B cell (primary cell): ENCODE data around the gene DCPS. TPM values are rescaled to one million over a fixed set of nuclear protein-coding genes. Genes with fewer than 3 reads are reported as not detected.

ENCODE experiments used
- ATAC-seq: fragments of 200-7000 bp; cut with Tn5 transposase; one replicate; pipeline ENCODE4 v1.10.0; 2021; ENCODE audit warnings: low read depth, mild to moderate bottlenecking, moderate number of reproducible peaks, moderate library complexity
- CTCF ChIA-PET: fragments of 350-600 bp; sonication (Branson Sonifier 250); formaldehyde crosslinking; loops from one replicate; lab custom pipeline; 2021; ENCODE audit warnings: antibody characterized with exemption, inconsistent platforms; lab: Charles Lee
- POLR2A ChIA-PET: fragments of 350-600 bp; sonication (Branson Sonifier 250); formaldehyde crosslinking; loops from one replicate; lab custom pipeline; 2021; ENCODE audit warnings: antibody characterized with exemption; lab: Charles Lee
- DNase-seq: peaks from one replicate; pipeline ENCODE4 v3.0.0; 2013
- H2AFZ ChIP-seq: 2 replicates; pipeline ENCODE4 v1.6.1; 2012; ENCODE audit warnings: mild to moderate bottlenecking, low read depth, low read length; ENCODE audit not compliant: insufficient read depth, poor library complexity, severe bottlenecking
- H3K27ac ChIP-seq, 2 donors: 1 replicate in 1 of 2; 2 replicates in 1 of 2; pipeline ENCODE4 v1.5.1; 2012 to 2013; ENCODE audit warnings: low read length in 2 of 2, mild to moderate bottlenecking in 2 of 2, moderate library complexity in 1 of 2
- H3K27me3 ChIP-seq, 4 experiments: fragments of 200-600 bp in 1 of 4; sonication (generic) in 1 of 4; replicated peaks in 1 of 4; 1 replicate in 2 of 4; 2 replicates in 2 of 4; pipeline versions ENCODE4 v1.6.1 to v1.7.0; 2013 to 2016; ENCODE audit warnings: low read length in 3 of 4, mild to moderate bottlenecking in 2 of 4, mixed read lengths in 1 of 4, moderate library complexity in 1 of 4; ENCODE audit not compliant: insufficient read depth in 4 of 4, control insufficient read depth in 3 of 4; ENCODE audit errors: control extremely low read depth in 1 of 4
- H3K36me3 ChIP-seq, 2 experiments: replicated peaks in 1 of 2; 1 replicate in 1 of 2; 2 replicates in 1 of 2; pipeline versions ENCODE4 v1.6.1 to v1.7.1; 2013; ENCODE audit warnings: low read length in 1 of 2; ENCODE audit not compliant: insufficient read depth in 2 of 2, control insufficient read depth in 1 of 2; ENCODE audit errors: control extremely low read depth in 1 of 2, extremely low read depth in 1 of 2
- H3K4me1 ChIP-seq, 2 donors: fragments of 200-600 bp in 1 of 2; sonication (generic) in 1 of 2; 1 replicate in 1 of 2; 2 replicates in 1 of 2; pipeline versions ENCODE4 v1.5.1 to v1.6.1; 2013 to 2017; ENCODE audit warnings: low read length in 2 of 2; ENCODE audit not compliant: control insufficient read depth in 2 of 2, insufficient read depth in 2 of 2
- H3K4me2 ChIP-seq: replicated peaks from 2 replicates; pipeline ENCODE3; 2012; ENCODE audit warnings: mild to moderate bottlenecking, low read depth, low read length; ENCODE audit not compliant: poor library complexity, severe bottlenecking
- H3K4me3 ChIP-seq, 5 experiments: fragments of 200-600 bp in 1 of 5; sonication (generic) in 1 of 5; 1 replicate in 3 of 5; 2 replicates in 2 of 5; pipeline versions ENCODE4 v1.5.1 to v1.7.0; 2011 to 2016; ENCODE audit warnings: low read length in 4 of 5, mild to moderate bottlenecking in 4 of 5, low read depth in 2 of 5, control low read depth in 1 of 5, moderate library complexity in 1 of 5; ENCODE audit not compliant: insufficient read depth in 1 of 5; ENCODE audit errors: control extremely low read depth in 1 of 5, extremely low read depth in 1 of 5
- H3K79me2 ChIP-seq: fragments of 200-600 bp; sonication (generic); one replicate; pipeline ENCODE4 v1.6.0; 2016; ENCODE audit warnings: low read length; ENCODE audit not compliant: control insufficient read depth, insufficient read depth
- H3K9ac ChIP-seq: fragments of 200-600 bp; sonication (generic); 2 replicates; pipeline ENCODE4 v1.6.1; 2017; ENCODE audit warnings: mild to moderate bottlenecking, low read length, moderate library complexity
- H3K9me3 ChIP-seq, 3 donors: one replicate each; pipeline versions ENCODE4 v1.6.1 to v1.7.1; 2013; ENCODE audit warnings: low read length in 2 of 3; ENCODE audit not compliant: control insufficient read depth in 2 of 3, insufficient read depth in 1 of 3; ENCODE audit errors: control extremely low read depth in 1 of 3
- H4K20me1 ChIP-seq: 2 replicates; pipeline ENCODE4 v1.6.0; 2012; ENCODE audit warnings: mild to moderate bottlenecking, low read length; ENCODE audit not compliant: insufficient read depth, control insufficient read depth, poor library complexity, severe bottlenecking
- H3K27ac Mint-ChIP-seq: one replicate; pipeline ENCODE4 v1.8.0; 2021; ENCODE audit warnings: mixed read lengths
- H3K27me3 Mint-ChIP-seq: one replicate; pipeline ENCODE4 v1.8.0; 2021; ENCODE audit warnings: mixed read lengths
- H3K4me1 Mint-ChIP-seq: one replicate; pipeline ENCODE4 v1.8.0; 2021; ENCODE audit warnings: mixed read lengths
- H3K4me3 Mint-ChIP-seq: one replicate; pipeline ENCODE4 v1.8.0; 2021; ENCODE audit warnings: mixed read lengths
- H3K9me3 Mint-ChIP-seq: one replicate; pipeline ENCODE4 v1.8.0; 2022; ENCODE audit warnings: mixed read lengths; ENCODE audit not compliant: insufficient read depth
- CTCF ChIP-seq: fragments of 200-600 bp; IDR thresholded peaks from one replicate; pipeline ENCODE4 v1.8.0; 2022; ENCODE audit warnings: antibody characterized with exemption, mild to moderate bottlenecking
- EZH2 ChIP-seq: IDR thresholded peaks from 2 replicates; pipeline ENCODE4 v1.6.1; 2012; ENCODE audit warnings: borderline replicate concordance, low read depth, mild to moderate bottlenecking, moderate library complexity, low read length; ENCODE audit not compliant: insufficient read depth, poor library complexity, severe bottlenecking
- WGBS: methylation state at CpG from one replicate; pipeline ENCODE4 v1.1.5; 2013; ENCODE audit warnings: missing lambda C conversion rate; ENCODE audit not compliant: insufficient coverage; 5-methylcytosine and 5-hydroxymethylcytosine counted together
- intact Hi-C: fragments of 100-400 bp; cut with micrococcal nuclease; formaldehyde crosslinking; loops from one replicate; pipeline ENCODE4 v1.10.0; 2022
- polyA plus RNA-seq: library from polyadenylated mRNA; depleted of rRNA; stranded (reverse); fragments of >200 nt; gene quantifications from 2 replicates; pipeline ENCODE4 v1.2.3, GENCODE V29; 2012
- total RNA-seq, 2 donors: library from RNA; stranded (reverse); fragments of 120-200 nt in 1 of 2; gene quantifications; 1 replicate in 1 of 2; 2 replicates in 1 of 2; pipeline versions ENCODE4 v1.2.3 to v1.2.4, GENCODE V29; 2013 to 2022

DCPS gene
- total and polyA plus RNA-seq, 2 donors (not counting 1 experiment from before 2014, with no cell fraction given), result 21.7 to 37.1 TPM

- Histone ChIP-seq H4K20me1 (no peaks in the 10 kb centered on the region), H3K27me3 (peaks cover 0 to 10% (median 0%) of the 10 kb centered on the region in 4 experiments), H3K79me2 (no peaks in the 10 kb centered on the region), H3K9me3 (no peaks in the 10 kb centered on the region), H3K4me1 (peaks cover 11 to 17% of the 10 kb centered on the region in 2 donors), H3K4me3 (no peak overlapping the region), H3K27ac (no peak overlapping the region), H3K9ac (no peak overlapping the region), H3K4me2 (no peak overlapping the region), H3K36me3 (no peaks in the 10 kb centered on the region), H2AFZ (no peak overlapping the region)
- no peak overlapping the region for H3K4me3 Mint-ChIP-seq
- intact Hi-C loops, result loop anchor here (10.0 kb wide), 1 partner anchor 53 kb away; the partner anchor contains the start of gene DCPS
- H3K9me3 Mint-ChIP-seq, result no peaks in the 10 kb centered on the region
- DNase-seq (no peak), ATAC-seq (no peak)
- POLR2A ChIA-PET, result no interaction called here
- TF ChIP-seq CTCF (no peak), EZH2 (no peak)
- CTCF ChIA-PET, result interaction anchor here (0.5 kb wide), 1 partner anchor 86 kb away, joined by 3 read pairs; no protein-coding TSS in a partner anchor
- WGBS, result 96% methylated on average over 14 of the region's 18 CpGs
- H3K4me1 Mint-ChIP-seq, result peaks cover 15% of the 10 kb centered on the region
- no peaks in the 10 kb centered on the region for H3K27me3 Mint-ChIP-seq
- H3K27ac Mint-ChIP-seq, result no peak overlapping the region
Observed at GRCh38 chr11:126357969-126358762, 54.3 kb downstream of the DCPS start.

GRCh38 chr11:126358763-126359160, 54.9 kb downstream of the DCPS start:
- Histone ChIP-seq H3K27me3 (peaks cover 0 to 13% (median 0%) of the 10 kb centered on the region in 4 experiments), H3K79me2 (no peaks in the 10 kb centered on the region), H3K4me2 (no peak overlapping the region), H3K4me3 (no peak overlapping the region), H3K36me3 (no peaks in the 10 kb centered on the region), H2AFZ (no peak overlapping the region), H3K9me3 (no peaks in the 10 kb centered on the region), H4K20me1 (no peaks in the 10 kb centered on the region), H3K27ac (no peak overlapping the region), H3K4me1 (peaks cover 11 to 17% of the 10 kb centered on the region in 2 donors), H3K9ac (no peak overlapping the region)
- Mint-ChIP-seq H3K4me1 (peaks cover 14% of the 10 kb centered on the region), H3K4me3 (no peak overlapping the region), H3K27me3 (no peaks in the 10 kb centered on the region), H3K27ac (no peak overlapping the region), H3K9me3 (no peaks in the 10 kb centered on the region)
- intact Hi-C loops, result loop anchor here (10.0 kb wide), 1 partner anchor 54 kb away; the partner anchor contains the start of gene DCPS
- POLR2A ChIA-PET, result no interaction called here
- DNase-seq, result no peak
- no peak for ATAC-seq
- TF ChIP-seq CTCF (no peak), EZH2 (no peak)
- WGBS, result 93% methylated on average over 1 of the region's 2 CpGs
- CTCF ChIA-PET, result no interaction called here
